ENCODE data around the gene LIN37. TPM values are rescaled to one million over a fixed set of nuclear protein-coding genes. Genes with fewer than 3 reads are reported as not detected.

Gene LIN37
- polyA plus RNA-seq, 1 donor (not counting 4 experiments of a cell fraction or from before 2014, with no cell fraction given), result 6.7 TPM

GRCh38 chr19:35742121-35742724 is 6.2 kb upstream of the LIN37 start, which contains the start of gene IGFLR1:
IGFLR1 (minus strand) TSS chr19:35742452; CDS start chr19:35741180, 1,272 bp downstream.
- Histone ChIP-seq H2AFZ (ENCODE audit: control insufficient read depth, low read length) (no peak within 1 kb of the TSS), H3K9me1 (ENCODE audit: control insufficient read depth, extremely low read depth, insufficient read depth, low read length) (no peaks in the 10 kb centered on the region), H3K9me3 (ENCODE audit: control insufficient read depth, low read depth, low read length) (no peaks in the 10 kb centered on the region), H3K4me3 (ENCODE audit: control insufficient read depth in 2 of 3, extremely low read depth in 1 of 3, insufficient read depth in 2 of 3, low read depth in 1 of 3, low read length in 3 of 3) (no peak within 1 kb of the TSS), H3K36me3 (ENCODE audit: control insufficient read depth in 2 of 2, extremely low read depth in 1 of 2, insufficient read depth in 2 of 2, low read length in 2 of 2) (peaks cover 17% of the 10 kb centered on the region in 2 experiments), H3K9ac (ENCODE audit: control insufficient read depth, extremely low read depth, insufficient read depth, low read length) (no peak within 1 kb of the TSS), H3K27me3 (ENCODE audit: control insufficient read depth, extremely low read depth, insufficient read depth, low read length) (no peaks in the 10 kb centered on the region), H3K4me1 (ENCODE audit: control insufficient read depth, extremely low read depth, insufficient read depth, low read length) (peaks cover 23% of the 10 kb centered on the region), H3K79me2 (ENCODE audit: control insufficient read depth, insufficient read depth, low read length) (peaks cover 13% of the 10 kb centered on the region), H4K20me1 (ENCODE audit: control insufficient read depth, extremely low read depth, insufficient read depth, low read length) (no peaks in the 10 kb centered on the region), H3K4me2 (ENCODE audit: control insufficient read depth, extremely low read depth, insufficient read depth, low read depth, low read length) (no peak within 1 kb of the TSS), H3K27ac (ENCODE audit: control insufficient read depth, insufficient read depth, low read length) (no peak within 1 kb of the TSS)
- TF ChIP-seq CTCF (optimal IDR thresholded peaks at IDR 0.05 in 1 of 3, IDR thresholded peaks at IDR 0.05 in 1 of 3, conservative IDR thresholded peaks at IDR 0.05 in 1 of 3; ENCODE audit: extremely low read depth in 1 of 3, insufficient read depth in 2 of 3, low read length in 3 of 3), result no peak
- no peak for TF ChIP-seq EZH2 (IDR thresholded peaks at IDR 0.05; ENCODE audit: low read length)
- DNase-seq (ENCODE audit: low read depth, low spot score), result no peak
- dilution Hi-C loops (cut with MboI; ENCODE audit: extremely low pct_ligation_motif_present, low sequenced_read_pairs), result no loop called here
- no peak for FAIRE-seq

- Histone ChIP-seq H3K4me2 (ENCODE audit: control insufficient read depth, extremely low read depth, insufficient read depth, low read depth, low read length) (peak overlapping the region; percentile 72), H3K36me3 (ENCODE audit: control insufficient read depth in 2 of 2, extremely low read depth in 1 of 2, insufficient read depth in 2 of 2, low read length in 2 of 2) (peaks cover 5 to 7% of the 10 kb centered on the region in 2 experiments), H3K9me1 (ENCODE audit: control insufficient read depth, extremely low read depth, insufficient read depth, low read length) (no peaks in the 10 kb centered on the region), H3K4me1 (ENCODE audit: control insufficient read depth, extremely low read depth, insufficient read depth, low read length) (peaks cover 26% of the 10 kb centered on the region), H3K4me3 (ENCODE audit: control insufficient read depth in 2 of 3, extremely low read depth in 1 of 3, insufficient read depth in 2 of 3, low read depth in 1 of 3, low read length in 3 of 3) (peak overlapping the region in 2 of 3 experiments; percentile 93 to 98), H3K27me3 (ENCODE audit: control insufficient read depth, extremely low read depth, insufficient read depth, low read length) (no peaks in the 10 kb centered on the region), H2AFZ (ENCODE audit: control insufficient read depth, low read length) (no peak overlapping the region), H4K20me1 (ENCODE audit: control insufficient read depth, extremely low read depth, insufficient read depth, low read length) (no peaks in the 10 kb centered on the region), H3K27ac (ENCODE audit: control insufficient read depth, insufficient read depth, low read length) (no peak overlapping the region), H3K9ac (ENCODE audit: control insufficient read depth, extremely low read depth, insufficient read depth, low read length) (no peak overlapping the region), H3K9me3 (ENCODE audit: control insufficient read depth, low read depth, low read length) (no peaks in the 10 kb centered on the region), H3K79me2 (ENCODE audit: control insufficient read depth, insufficient read depth, low read length) (peaks cover 18% of the 10 kb centered on the region)
- TF ChIP-seq EZH2 (IDR thresholded peaks at IDR 0.05; ENCODE audit: low read length) (no peak), CTCF (optimal IDR thresholded peaks at IDR 0.05 in 1 of 3, IDR thresholded peaks at IDR 0.05 in 1 of 3, conservative IDR thresholded peaks at IDR 0.05 in 1 of 3; ENCODE audit: extremely low read depth in 1 of 3, insufficient read depth in 2 of 3, low read length in 3 of 3) (no peak)
- FAIRE-seq (no peak), DNase-seq (ENCODE audit: low read depth, low spot score) (no peak)
- dilution Hi-C loops (cut with MboI; ENCODE audit: extremely low pct_ligation_motif_present, low sequenced_read_pairs), result no loop called here
Measured at GRCh38 chr19:35743640-35744429, 4.5 kb upstream of the LIN37 start.
